GM23338 (cell line): ENCODE results near the gene ABR. TPM values are rescaled to one million over a fixed set of nuclear protein-coding genes. Genes with fewer than 3 reads are reported as not detected.

Experiments
- ATAC-seq: fragments of 200-7000 bp; cut with Tn5 transposase; 3 replicates; pipeline ENCODE4 v1.9.1; 2020
- DNase-seq: peaks from one replicate; pipeline ENCODE4 v3.0.0-alpha.2; 2015; ENCODE audit warnings: low spot score
- H2AFZ ChIP-seq: fragments of 200-600 bp; sonication (generic); 2 replicates; pipeline ENCODE4 v1.8.0; 2016; ENCODE audit warnings: antibody characterized with exemption, mild to moderate bottlenecking, moderate library complexity
- H3F3A ChIP-seq: fragments of 200-600 bp; sonication (generic); replicated peaks from 2 replicates; pipeline ENCODE4 v1.8.0; 2017; ENCODE audit warnings: antibody characterized with exemption, mixed run types, low read depth
- H3K27ac ChIP-seq: fragments of 200-600 bp; sonication (generic); 2 replicates; pipeline ENCODE4 v1.6.1; 2016; ENCODE audit warnings: low read depth
- H3K27me3 ChIP-seq: fragments of 200-600 bp; sonication (generic); 2 replicates; pipeline ENCODE4 v1.8.0; 2016; ENCODE audit warnings: mild to moderate bottlenecking, mixed run types, moderate library complexity; ENCODE audit not compliant: insufficient read depth
- H3K36me3 ChIP-seq: fragments of 200-600 bp; sonication (generic); 2 replicates; pipeline ENCODE4 v1.8.0; 2016; ENCODE audit warnings: mild to moderate bottlenecking; ENCODE audit not compliant: insufficient read depth
- H3K4me1 ChIP-seq: fragments of 200-600 bp; sonication (generic); 2 replicates; pipeline ENCODE4 v1.8.0; 2016; ENCODE audit warnings: mild to moderate bottlenecking, moderate library complexity; ENCODE audit not compliant: insufficient read depth
- H3K4me2 ChIP-seq: fragments of 200-600 bp; sonication (generic); 2 replicates; pipeline ENCODE4 v1.7.1; 2017; ENCODE audit warnings: mixed run types
- H3K4me3 ChIP-seq: fragments of 200-600 bp; sonication (generic); 2 replicates; pipeline ENCODE4 v1.6.1; 2016; ENCODE audit warnings: mixed run types
- H3K79me2 ChIP-seq: fragments of 200-600 bp; sonication (generic); replicated peaks from 2 replicates; pipeline ENCODE4 v1.8.0; 2017; ENCODE audit warnings: mild to moderate bottlenecking; ENCODE audit not compliant: insufficient read depth
- H3K9me2 ChIP-seq: fragments of 200-600 bp; sonication (generic); 2 replicates; pipeline ENCODE4 v1.8.0; 2017; ENCODE audit not compliant: insufficient read depth
- H4K20me1 ChIP-seq: fragments of 200-600 bp; sonication (generic); replicated peaks from 2 replicates; pipeline ENCODE4 v1.8.0; 2017; ENCODE audit warnings: mild to moderate bottlenecking; ENCODE audit not compliant: insufficient read depth
- H3K27ac Mint-ChIP-seq: 2 replicates; pipeline ENCODE4 v1.8.0; 2020; ENCODE audit warnings: inconsistent platforms, mild to moderate bottlenecking, moderate library complexity, mixed read lengths
- H3K27me3 Mint-ChIP-seq: 3 replicates; pipeline ENCODE4 v1.8.0; 2022; ENCODE audit warnings: low read depth, mild to moderate bottlenecking, moderate library complexity, mixed read lengths, inconsistent platforms; ENCODE audit not compliant: insufficient read depth, poor library complexity
- H3K36me3 Mint-ChIP-seq: 3 replicates; pipeline ENCODE4 v1.8.0; 2021; ENCODE audit warnings: low read depth, mild to moderate bottlenecking, inconsistent platforms, moderate library complexity, mixed read lengths
- H3K4me1 Mint-ChIP-seq: 3 replicates; pipeline ENCODE4 v1.8.0; 2020; ENCODE audit warnings: mild to moderate bottlenecking, inconsistent platforms, mixed read lengths
- H3K4me3 Mint-ChIP-seq: 3 replicates; pipeline ENCODE4 v1.8.0; 2021; ENCODE audit warnings: moderate library complexity, mild to moderate bottlenecking, inconsistent platforms, mixed read lengths
- H3K9me3 Mint-ChIP-seq: 3 replicates; pipeline ENCODE4 v1.8.0; 2020; ENCODE audit warnings: moderate library complexity, mild to moderate bottlenecking, inconsistent platforms, mixed read lengths
- CREB1 ChIP-seq: fragments of 250-450 bp; sonication (Bioruptor Pico); IDR thresholded peaks from 2 replicates; pipeline ENCODE4 v1.5.0; 2020; ENCODE audit warnings: low read depth, mild to moderate bottlenecking, moderate library complexity
- EZH2 ChIP-seq: fragments of 200-600 bp; sonication (generic); IDR thresholded peaks from one replicate; pipeline ENCODE4 v1.8.0; 2017; ENCODE audit warnings: antibody characterized with exemption, mild to moderate bottlenecking, low read depth; ENCODE audit not compliant: unreplicated experiment
- EZH2phosphoT487 ChIP-seq: fragments of 200-600 bp; sonication (generic); IDR thresholded peaks from one replicate; pipeline ENCODE4 v1.8.1; 2018; ENCODE audit warnings: antibody characterized with exemption; ENCODE audit not compliant: unreplicated experiment
- JUNB ChIP-seq: IDR thresholded peaks from one replicate; pipeline ENCODE4 v1.6.1; 2016; ENCODE audit warnings: antibody characterized with exemption; ENCODE audit not compliant: unreplicated experiment
- NANOG ChIP-seq: IDR thresholded peaks from 2 replicates; pipeline ENCODE4 v1.6.1; 2016; ENCODE audit warnings: antibody characterized with exemption, borderline replicate concordance
- STAT1 ChIP-seq: IDR thresholded peaks from one replicate; pipeline ENCODE4 v1.6.1; 2016; ENCODE audit warnings: antibody characterized with exemption; ENCODE audit not compliant: unreplicated experiment
- ZNF114 ChIP-seq: fragments of 250-450 bp; sonication (Bioruptor Pico); IDR thresholded peaks from 2 replicates; pipeline ENCODE4 v1.5.0; 2020; ENCODE audit warnings: mild to moderate bottlenecking, moderate library complexity
- ZNF331 ChIP-seq: fragments of 250-450 bp; sonication (Bioruptor Pico); IDR thresholded peaks from 2 replicates; pipeline ENCODE4 v1.5.0; 2020; ENCODE audit warnings: low read depth, mild to moderate bottlenecking, moderate library complexity
- polyA plus RNA-seq: library from polyadenylated mRNA; unstranded; fragments of >200 nt; fragmentation: Nextera tagmentation; extraction: Ambion mirVana; gene quantifications from 2 replicates; pipeline ENCODE4 v1.2.1, GENCODE V29; 2016
- total RNA-seq: library from RNA; depleted of rRNA; stranded (reverse); fragments of >200 nt; shearing (Covaris generic); gene quantifications from 2 replicates; pipeline ENCODE4 v1.2.3, GENCODE V29; 2014
- TF ChIP-seq, protein P1 (sequence below): IDR thresholded peaks from 2 replicates; pipeline ENCODE4 v1.6.1; 2016; ENCODE audit warnings: antibody characterized with exemption
- TF ChIP-seq, protein P2 (sequence below): IDR thresholded peaks from one replicate; pipeline ENCODE4 v1.6.1; 2018; ENCODE audit warnings: antibody characterized with exemption; ENCODE audit not compliant: unreplicated experiment

ABR gene
- total and polyA plus RNA-seq, 2 experiments from 2014 or later, result 15.0 to 27.7 TPM

DNA sequence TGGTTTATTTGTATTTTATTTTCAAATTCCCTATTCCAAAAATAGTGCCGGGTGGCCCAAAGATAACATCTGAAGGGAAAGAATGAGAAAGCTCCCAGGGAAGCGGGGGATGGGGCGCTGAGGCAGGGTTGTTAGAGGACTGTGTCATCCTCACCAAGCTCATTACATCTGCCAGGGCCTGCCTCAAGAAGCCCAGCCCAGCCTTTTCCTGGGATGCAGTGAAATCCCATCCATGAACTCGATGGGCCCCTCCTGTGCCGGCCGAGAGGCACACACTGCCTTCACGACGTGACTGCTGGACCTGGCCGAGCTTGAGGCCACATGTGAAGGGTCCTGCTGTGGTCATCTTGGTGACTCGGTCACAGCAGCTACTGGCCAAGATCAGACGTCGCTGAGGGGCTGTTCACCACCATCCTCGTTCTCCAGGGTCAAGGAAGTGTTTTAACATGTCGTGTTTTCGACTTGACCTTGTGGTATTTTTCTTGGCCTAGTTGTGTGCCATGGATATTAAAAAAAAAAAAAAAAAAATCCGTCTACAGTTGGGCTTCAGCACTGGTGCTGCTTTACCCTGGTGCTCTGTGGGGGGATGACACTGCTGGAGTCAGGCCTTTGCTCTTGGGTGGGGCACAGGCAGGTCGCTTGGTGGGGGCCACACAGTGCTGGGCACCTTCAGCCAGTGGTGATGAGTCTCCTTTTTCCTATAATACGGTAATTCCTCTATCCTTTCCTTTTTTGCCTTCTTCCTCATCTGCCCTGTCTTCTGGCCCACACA, 178.0 kb downstream of the ABR start:
- H3F3A ChIP-seq, result peaks cover 16% of the 10 kb centered on the region
- no peak overlapping the region for H3K4me2 ChIP-seq
- H2AFZ ChIP-seq, result no peak overlapping the region
- no peak for ATAC-seq
- Mint-ChIP-seq H3K27ac (no peak overlapping the region), H3K4me3 (no peak overlapping the region), H3K36me3 (peaks cover 46% of the 10 kb centered on the region), H3K9me3 (no peaks in the 10 kb centered on the region), H3K4me1 (peaks cover 24% of the 10 kb centered on the region), H3K27me3 (peaks cover 9% of the 10 kb centered on the region)
- peaks cover 23% of the 10 kb centered on the region; the same call in 1 of the 2 replicates for H3K36me3 ChIP-seq
- no peak for DNase-seq
- peaks cover 22% of the 10 kb centered on the region for H4K20me1 ChIP-seq
- TF ChIP-seq EZH2 (no peak), NANOG (no peak), ZNF114 (CRISPR knock-in tag) (no peak), ZNF331 (CRISPR knock-in tag) (no peak), EZH2phosphoT487 (no peak), CREB1 (CRISPR knock-in tag) (no peak), JUNB (no peak), STAT1 (no peak)
- TF ChIP-seq, protein P1, sequence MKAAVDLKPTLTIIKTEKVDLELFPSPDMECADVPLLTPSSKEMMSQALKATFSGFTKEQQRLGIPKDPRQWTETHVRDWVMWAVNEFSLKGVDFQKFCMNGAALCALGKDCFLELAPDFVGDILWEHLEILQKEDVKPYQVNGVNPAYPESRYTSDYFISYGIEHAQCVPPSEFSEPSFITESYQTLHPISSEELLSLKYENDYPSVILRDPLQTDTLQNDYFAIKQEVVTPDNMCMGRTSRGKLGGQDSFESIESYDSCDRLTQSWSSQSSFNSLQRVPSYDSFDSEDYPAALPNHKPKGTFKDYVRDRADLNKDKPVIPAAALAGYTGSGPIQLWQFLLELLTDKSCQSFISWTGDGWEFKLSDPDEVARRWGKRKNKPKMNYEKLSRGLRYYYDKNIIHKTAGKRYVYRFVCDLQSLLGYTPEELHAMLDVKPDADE, result no peak
- TF ChIP-seq, protein P2, sequence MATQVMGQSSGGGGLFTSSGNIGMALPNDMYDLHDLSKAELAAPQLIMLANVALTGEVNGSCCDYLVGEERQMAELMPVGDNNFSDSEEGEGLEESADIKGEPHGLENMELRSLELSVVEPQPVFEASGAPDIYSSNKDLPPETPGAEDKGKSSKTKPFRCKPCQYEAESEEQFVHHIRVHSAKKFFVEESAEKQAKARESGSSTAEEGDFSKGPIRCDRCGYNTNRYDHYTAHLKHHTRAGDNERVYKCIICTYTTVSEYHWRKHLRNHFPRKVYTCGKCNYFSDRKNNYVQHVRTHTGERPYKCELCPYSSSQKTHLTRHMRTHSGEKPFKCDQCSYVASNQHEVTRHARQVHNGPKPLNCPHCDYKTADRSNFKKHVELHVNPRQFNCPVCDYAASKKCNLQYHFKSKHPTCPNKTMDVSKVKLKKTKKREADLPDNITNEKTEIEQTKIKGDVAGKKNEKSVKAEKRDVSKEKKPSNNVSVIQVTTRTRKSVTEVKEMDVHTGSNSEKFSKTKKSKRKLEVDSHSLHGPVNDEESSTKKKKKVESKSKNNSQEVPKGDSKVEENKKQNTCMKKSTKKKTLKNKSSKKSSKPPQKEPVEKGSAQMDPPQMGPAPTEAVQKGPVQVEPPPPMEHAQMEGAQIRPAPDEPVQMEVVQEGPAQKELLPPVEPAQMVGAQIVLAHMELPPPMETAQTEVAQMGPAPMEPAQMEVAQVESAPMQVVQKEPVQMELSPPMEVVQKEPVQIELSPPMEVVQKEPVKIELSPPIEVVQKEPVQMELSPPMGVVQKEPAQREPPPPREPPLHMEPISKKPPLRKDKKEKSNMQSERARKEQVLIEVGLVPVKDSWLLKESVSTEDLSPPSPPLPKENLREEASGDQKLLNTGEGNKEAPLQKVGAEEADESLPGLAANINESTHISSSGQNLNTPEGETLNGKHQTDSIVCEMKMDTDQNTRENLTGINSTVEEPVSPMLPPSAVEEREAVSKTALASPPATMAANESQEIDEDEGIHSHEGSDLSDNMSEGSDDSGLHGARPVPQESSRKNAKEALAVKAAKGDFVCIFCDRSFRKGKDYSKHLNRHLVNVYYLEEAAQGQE, result no peak
- peaks cover 7% of the 10 kb centered on the region for H3K4me1 ChIP-seq
- H3K27ac ChIP-seq, result no peak overlapping the region
- no peaks in the 10 kb centered on the region for H3K27me3 ChIP-seq
- H3K4me3 ChIP-seq, result no peak overlapping the region
- H3K79me2 ChIP-seq, result peaks cover 18% of the 10 kb centered on the region
- H3K9me2 ChIP-seq, result no peaks in the 10 kb centered on the region
